GM18519 (cell line): ENCODE measurements around the gene SLAIN1.

Source experiments
- ATAC-seq: cut with Tn5 transposase; IDR thresholded peaks from one replicate; pipeline ENCODE4 v1.9.1; 2021; ENCODE audit warnings: mild to moderate bottlenecking, moderate library complexity; ENCODE audit not compliant: unreplicated experiment, low FRiP score

Gene SLAIN1

GRCh38 chr13:77703408-77703807, 5.9 kb downstream of the SLAIN1 start:
- ATAC-seq, result no peak

- no peak for ATAC-seq
Observed at GRCh38 chr13:77714119-77714755, 16.8 kb downstream of the SLAIN1 start.

- ATAC-seq, result no peak
Observed at GRCh38 chr13:77715233-77715891, 17.9 kb downstream of the SLAIN1 start.

- no peak for ATAC-seq
Observed at GRCh38 chr13:77716692-77717091, 19.2 kb downstream of the SLAIN1 start.

DNA sequence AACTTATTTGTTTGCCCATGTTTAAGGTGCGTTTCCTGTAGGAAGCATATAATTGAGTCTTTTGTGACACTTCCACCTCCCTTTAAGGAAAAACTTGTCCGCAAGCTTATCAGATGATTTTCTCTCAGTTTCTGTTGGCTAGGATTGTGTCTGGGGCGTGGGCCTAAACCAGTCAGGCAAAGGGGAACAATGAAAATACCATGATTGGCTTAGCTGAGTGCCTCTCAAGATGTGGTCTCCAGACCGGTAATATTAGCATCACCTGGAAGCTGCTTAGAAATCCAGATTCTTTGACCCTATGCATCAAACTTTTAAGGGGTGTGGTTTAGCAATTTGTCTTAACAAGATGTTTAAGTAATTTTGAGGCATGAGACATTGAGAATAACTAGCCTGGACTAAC, 20.0 kb downstream of the SLAIN1 start:
- ATAC-seq, result no peak

DNA sequence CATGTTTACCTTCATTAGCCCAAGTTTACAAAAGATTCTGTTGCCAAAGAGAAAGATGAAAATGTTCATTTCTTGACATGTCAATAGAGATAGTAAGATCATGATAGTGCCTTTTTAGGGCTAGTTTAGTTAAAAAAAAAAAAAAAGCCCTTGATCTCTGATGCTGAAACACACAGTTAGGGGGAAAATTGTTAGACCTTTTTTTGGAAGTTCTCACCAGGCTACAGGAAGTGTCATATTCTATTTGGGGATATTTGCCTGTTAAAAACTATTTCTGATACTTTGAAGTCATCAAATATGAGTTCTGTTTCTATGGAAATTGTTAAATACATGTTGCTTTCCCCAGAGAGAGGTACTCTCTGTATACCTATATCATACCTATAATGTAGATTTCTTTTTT, 21.6 kb downstream of the SLAIN1 start:
- no peak for ATAC-seq

DNA sequence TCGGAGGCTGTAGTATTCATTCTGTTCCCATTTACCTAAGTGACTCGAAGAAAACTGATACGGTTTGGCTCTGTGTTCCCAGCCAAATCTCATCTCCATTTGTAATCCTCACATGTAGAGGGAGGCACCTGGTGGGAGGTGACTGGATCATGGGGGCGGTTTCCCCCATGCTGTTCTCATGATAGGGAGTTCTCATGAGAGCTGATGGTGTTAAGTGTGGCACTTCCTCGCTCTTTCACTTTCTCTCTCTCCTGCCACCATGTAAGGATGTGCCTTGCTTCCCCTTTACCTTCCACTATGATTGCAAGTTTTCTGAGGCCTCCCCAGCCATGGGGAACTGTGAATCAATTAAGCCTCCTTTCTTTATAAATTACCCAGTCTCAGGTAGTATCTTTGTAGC, 23.5 kb downstream of the SLAIN1 start:
- ATAC-seq, result no peak

DNA sequence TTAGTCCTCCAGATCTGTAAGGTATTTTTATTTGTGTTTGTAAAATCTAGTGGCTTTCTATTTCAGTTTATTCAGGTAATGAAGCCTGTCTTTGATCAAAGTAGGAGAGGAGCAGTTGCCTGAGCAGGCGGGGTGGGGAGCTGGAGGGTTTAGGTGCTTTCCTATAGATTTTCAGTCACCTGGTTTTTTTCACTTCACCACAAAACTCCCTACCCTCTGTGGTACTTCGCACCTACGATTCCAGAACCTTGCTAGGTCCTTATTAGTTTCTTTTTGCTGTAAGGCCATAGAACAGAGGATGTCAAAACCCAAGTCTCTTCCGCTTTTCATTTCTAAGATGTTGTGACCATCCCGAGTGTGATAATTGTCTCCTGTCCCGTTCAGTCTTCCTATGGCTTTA, 26.6 kb downstream of the SLAIN1 start:
- no peak for ATAC-seq

GRCh38 chr13:77725071-77725470, 27.6 kb downstream of the SLAIN1 start:
- ATAC-seq, result no peak

DNA sequence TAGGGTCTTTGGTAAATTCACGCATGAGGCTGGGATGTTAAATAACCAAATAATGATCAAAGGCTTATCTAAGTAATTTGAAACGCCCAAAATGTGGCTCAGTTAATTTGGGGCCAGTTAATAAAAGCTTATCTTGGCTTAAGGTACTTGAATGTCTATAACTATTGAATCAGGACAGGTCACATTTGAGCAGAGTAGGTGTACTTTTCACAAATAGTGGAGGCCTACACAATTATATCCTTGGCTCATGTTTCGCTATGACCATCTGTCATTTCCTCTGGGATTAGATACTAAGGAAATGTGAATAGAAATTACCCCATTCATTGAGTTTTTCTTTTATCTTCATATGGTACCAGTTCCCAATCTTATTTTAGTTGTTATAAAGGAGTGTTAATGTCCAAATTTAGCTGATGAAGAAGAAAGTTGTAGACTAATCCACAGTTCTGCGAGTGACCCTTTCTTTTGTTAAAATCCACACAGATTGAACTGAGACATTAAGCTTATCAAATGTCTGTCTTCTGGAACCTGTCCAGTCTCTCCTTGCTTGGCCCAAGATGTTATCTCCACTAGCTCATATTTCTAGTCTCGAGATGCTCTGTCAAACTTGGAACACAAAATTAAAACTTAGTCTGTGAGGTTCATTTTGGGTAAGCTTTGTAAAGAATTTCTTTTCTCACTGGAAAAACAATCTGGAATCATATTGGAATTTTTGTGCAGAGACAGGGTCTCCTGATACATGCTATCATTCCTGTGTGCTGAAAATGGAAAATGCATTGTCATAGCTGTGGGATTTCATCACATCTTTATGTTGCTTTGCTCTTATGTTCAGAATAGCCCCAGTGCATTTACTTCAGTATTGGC, 31.0 kb downstream of the SLAIN1 start:
- ATAC-seq, result no peak

DNA sequence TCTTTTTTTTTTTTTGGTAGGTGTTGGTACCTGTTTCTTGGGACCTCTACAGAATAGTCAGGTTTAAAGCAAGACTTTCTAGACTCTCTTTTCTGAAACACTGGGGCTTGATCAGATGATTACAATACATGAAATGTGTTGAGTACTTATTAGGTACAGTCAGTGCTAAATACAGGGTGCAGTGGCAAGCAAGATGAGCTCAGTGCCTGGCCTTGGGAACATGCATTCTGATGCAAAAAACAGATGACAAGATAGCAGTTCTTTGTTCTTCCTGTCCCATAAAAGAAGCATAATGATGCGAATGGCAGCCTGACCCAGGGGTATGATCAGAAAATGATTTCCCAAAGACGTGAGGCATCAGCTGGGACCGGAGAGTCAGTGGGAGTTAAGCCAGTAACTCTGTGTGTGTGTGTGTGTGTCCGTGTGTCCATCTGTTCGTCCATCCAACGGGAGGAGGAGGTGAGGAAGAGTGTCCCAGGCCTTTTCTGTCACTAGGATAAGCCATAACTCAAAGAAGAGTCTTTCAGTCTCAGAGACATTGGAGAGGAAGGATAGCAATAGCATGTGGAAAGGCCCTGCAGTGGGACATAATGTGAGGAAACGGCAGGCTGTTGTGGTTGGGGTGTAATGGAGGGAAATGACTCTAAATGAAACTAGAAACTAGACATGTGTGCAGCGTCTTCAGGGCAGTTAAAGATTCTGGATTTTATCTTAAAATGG, 32.2 kb downstream of the SLAIN1 start:
- ATAC-seq, result peak; percentile 97

DNA sequence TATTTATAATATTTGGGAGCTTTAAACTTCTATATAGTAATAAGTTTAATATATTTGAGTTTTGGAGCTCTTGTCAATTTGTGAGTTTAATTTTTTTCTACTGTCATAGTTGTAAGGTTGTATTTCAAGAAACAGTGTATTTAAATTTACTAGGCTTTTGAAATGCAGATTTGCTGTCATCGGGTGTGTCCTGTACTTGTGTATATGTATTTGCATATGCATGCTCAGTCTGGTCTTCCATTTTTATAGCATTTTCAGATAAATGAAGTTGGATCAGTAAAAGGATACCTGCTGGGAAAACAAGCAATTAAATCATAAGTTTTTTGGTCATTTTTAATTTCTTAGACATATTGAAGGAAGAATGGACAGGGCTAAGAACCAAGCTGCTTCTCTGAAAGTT, 33.1 kb downstream of the SLAIN1 start:
- no peak for ATAC-seq

DNA sequence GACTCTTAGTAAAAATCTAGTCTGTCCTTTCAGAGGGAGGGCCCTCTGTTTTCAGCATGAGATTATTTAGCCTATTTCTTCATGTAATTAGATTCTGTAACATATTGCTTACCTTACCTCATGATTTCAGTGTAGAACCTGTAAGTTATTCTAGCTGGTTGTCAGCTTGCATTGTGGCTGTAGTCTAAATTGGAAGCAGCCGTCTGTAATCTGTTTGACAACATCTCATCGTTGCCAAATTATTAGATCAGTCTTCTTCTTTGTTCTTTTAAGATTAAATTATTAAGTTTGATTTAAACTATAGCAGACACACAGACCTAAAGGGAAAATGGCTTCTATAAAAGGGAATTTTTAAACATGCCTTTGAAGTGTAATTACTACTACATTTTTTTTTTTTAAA, 34.8 kb downstream of the SLAIN1 start:
- no peak for ATAC-seq

- no peak for ATAC-seq
Observed at GRCh38 chr13:77733674-77734073, 36.2 kb downstream of the SLAIN1 start.

DNA sequence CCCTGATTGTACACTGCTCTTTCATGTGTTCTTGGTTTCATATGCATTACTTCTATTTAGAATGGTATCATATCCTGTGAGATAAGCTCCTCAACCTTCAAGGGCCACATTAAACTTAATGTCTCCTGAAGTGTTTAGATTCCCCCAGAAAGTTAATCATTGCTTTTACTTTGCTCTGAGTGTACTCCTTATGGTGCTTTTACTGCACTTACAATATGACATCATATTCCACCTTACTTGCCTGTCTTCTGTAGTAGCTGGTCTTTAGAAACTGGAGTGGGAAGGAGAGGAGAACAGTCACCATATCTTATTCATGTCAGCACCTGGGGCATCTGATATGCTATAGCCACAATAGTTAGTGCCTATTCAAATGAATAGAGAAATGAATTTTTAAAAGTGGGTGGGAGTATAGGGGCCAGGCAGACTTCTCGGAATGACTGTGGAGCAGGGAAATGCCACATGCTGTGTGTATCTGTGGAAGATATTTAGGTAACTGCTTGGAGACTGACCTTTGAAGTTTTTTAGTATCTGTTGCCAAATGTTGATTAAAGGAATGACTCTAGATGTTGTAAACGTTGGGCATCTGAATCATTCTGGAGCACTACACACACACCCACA, 40.2 kb downstream of the SLAIN1 start:
- no peak for ATAC-seq

DNA sequence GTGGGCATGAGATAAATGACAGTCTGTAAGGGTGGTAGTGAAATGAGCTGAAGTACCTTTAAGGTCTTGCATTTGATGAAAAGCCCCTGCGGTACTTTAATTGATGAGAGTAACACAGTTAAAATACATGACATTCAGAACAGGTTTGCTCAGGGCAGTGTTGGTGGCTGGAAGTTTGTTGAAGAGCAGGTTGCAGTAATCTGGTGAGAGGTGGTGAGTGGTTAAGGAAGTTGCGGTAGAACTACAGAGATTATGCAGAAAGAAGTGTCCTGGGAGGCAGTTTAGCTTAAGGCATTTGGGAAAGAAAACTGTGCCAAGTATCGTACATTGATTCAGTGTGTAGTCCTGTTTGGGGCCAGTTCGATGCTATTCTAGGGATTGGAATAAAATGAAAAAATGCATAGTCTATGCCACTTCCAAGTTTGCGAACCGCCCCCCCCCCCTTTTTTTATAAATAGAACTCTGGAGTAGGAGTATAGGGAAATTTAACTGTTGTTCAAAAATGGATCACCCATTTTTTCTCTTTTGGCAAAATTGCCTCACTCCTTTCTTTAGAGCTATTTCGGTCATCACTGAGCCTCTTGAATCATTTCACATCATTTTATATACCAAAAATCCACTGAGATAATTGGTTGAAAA, 42.7 kb downstream of the SLAIN1 start:
- no peak for ATAC-seq

DNA sequence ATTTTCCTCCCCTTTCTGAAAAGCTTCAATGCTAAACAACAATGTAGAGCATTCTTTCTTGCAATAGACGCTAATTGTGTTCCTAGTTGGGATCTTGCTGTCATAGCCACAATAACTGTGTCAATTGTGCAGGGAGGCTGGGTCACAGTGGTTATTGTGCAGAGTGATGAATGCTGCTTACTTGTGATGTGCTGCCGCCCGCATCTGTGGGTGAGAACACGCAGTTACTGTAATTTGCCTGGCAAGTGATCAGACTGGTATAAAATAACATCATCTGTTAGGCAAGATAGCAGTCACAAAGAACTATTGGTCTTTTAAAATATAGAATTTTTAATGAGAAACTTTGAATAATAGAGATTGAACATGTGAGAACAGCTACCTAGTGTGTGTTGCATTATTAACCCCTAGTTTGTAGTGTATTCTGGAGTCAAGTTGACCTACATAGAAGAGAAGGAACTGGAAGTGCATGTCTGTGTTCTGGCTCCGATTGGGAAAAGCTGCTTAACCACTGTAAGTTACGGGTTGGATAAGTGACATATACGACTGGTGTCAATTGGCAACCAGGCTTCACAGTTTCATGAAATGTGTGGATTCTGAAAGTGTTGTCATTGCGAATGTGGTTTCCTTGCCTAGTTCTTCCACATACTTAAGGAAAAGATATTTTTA, 43.6 kb downstream of the SLAIN1 start:
- ATAC-seq, result no peak

DNA sequence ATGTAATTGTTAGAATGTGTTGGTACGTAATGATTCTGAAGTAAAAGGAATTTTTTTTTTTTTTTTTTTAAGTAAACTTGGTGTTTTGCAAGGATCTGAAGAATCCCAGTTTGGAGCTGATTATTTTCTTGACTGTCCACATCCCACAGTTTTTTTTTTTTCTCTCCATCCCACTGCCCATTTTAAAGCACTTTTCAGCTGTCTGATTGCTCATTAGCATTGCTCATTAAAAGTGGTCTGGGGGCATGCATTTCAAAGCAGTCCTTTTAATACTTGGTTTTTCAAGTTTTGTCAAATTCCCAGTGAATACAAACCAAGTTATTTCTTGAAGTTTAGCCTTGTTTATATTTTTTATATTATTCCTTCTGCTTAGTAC, 44.1 kb downstream of the SLAIN1 start:
- no peak for ATAC-seq

GRCh38 chr13:77742801-77743200, 45.3 kb downstream of the SLAIN1 start:
- ATAC-seq, result no peak

DNA sequence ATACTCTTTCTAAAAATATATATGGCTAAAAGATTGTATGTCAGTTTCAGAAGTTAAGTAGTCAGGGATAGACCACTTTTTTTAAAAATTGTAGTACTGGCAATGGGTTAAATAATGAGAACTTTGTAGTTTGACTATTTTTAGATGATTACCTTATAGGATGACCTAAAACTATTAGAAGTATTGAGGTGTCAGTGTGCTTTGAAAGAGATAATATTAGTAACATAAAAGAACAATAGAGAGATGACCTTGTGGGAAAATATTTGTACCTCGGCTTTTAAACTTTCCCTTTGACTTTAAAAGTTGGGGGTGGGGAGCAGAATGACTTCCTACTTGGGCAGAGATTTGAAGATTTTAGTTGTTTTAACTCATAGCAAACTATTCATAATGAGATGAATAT, 48.3 kb downstream of the SLAIN1 start:
- no peak for ATAC-seq
